ENCODE results near the gene PRPS1L1. TPM values are rescaled to one million over a fixed set of nuclear protein-coding genes. Genes with fewer than 3 reads are reported as not detected.

Gene PRPS1L1
- total and polyA plus RNA-seq, 2 of the 8 experiments (the other 6 are each of a cell fraction or from before 2014, with no cell fraction given) = not detected

GRCh38 chr7:17985473-17986239, 42.0 kb downstream of the PRPS1L1 start:
- no peak overlapping the region for H3K56ac ChIP-seq (replicated peaks; ENCODE audit: insufficient read length, low read depth, low read length)
- H3K36me3 ChIP-seq (ENCODE audit: control insufficient read depth in 2 of 4, insufficient read depth in 4 of 4, low read length in 3 of 4) = no peaks in the 10 kb centered on the region
- H3K4ac ChIP-seq (replicated peaks; ENCODE audit: insufficient read length, low read depth, low read length) = no peak overlapping the region
- TF ChIP-seq KDM4A (IDR thresholded peaks at IDR 0.05; ENCODE audit: low read depth, low read length, severe bottlenecking) (no peak), RAD21 (IDR thresholded peaks at IDR 0.05 in 1 of 2, conservative IDR thresholded peaks at IDR 0.05 in 1 of 2; ENCODE audit: low read depth in 2 of 2, low read length in 2 of 2) (peak; percentile 49 to 53), CTCF (IDR thresholded peaks at IDR 0.05; ENCODE audit: control extremely low read depth in 1 of 3, insufficient read depth in 1 of 3, low read depth in 1 of 3, low read length in 3 of 3) (peak; percentile 27 to 32 (median 32); a peak in 3 of 4 replicates), EGR1 (IDR thresholded peaks at IDR 0.05; ENCODE audit: borderline replicate concordance, low read depth, low read length) (no peak)
- no peaks in the 10 kb centered on the region for H3K79me1 ChIP-seq (ENCODE audit: low read depth, low read length)
- H3K23me2 ChIP-seq (ENCODE audit: low read depth, low read length) = no peaks in the 10 kb centered on the region
- H3K27me3 ChIP-seq (replicated peaks in 1 of 4; ENCODE audit: control insufficient read depth in 3 of 4, extremely low read depth in 1 of 4, insufficient read depth in 3 of 4, low read length in 3 of 4) = no peaks in the 10 kb centered on the region
- H2BK20ac ChIP-seq (ENCODE audit: low read length) = no peak overlapping the region
- H4K20me1 ChIP-seq (replicated peaks in 1 of 2; ENCODE audit: control insufficient read depth in 1 of 2, insufficient read depth in 2 of 2, low read length in 2 of 2) = no peaks in the 10 kb centered on the region
- H2BK120ac ChIP-seq (replicated peaks; ENCODE audit: low read depth, low read length) = no peak overlapping the region
- no peak for DNase-seq (ENCODE audit: low read depth in 1 of 2, low spot score in 2 of 2)
- ChIA-PET CTCF (ENCODE audit: partially characterized antibody) (interaction anchor here (0.6 to 12.3 kb wide), 11 partner anchors 8 to 335 kb away, joined by 3 to 149 read pairs (median 3); no protein-coding TSS in a partner anchor), POLR2A (ENCODE audit: partially characterized antibody) (no interaction called here)
- no peak overlapping the region for H2AFZ ChIP-seq (ENCODE audit: low read length)
- no peak for FAIRE-seq
- H3K9me3 ChIP-seq (ENCODE audit: insufficient read depth in 2 of 2, low read depth in 1 of 2, low read length in 1 of 2) = no peaks in the 10 kb centered on the region
- no peak overlapping the region for H2BK5ac ChIP-seq (ENCODE audit: low read depth, low read length)
- H2BK15ac ChIP-seq (ENCODE audit: low read length) = no peak overlapping the region
- H3K27ac ChIP-seq (ENCODE audit: low read depth, low read length) = no peak overlapping the region
- no peak overlapping the region for H4K5ac ChIP-seq (ENCODE audit: insufficient read length, low read depth, low read length)
- H3K4me2 ChIP-seq (ENCODE audit: insufficient read depth in 1 of 2, low read depth in 2 of 2, low read length in 2 of 2) = no peak overlapping the region
- H3K9ac ChIP-seq (replicated peaks in 1 of 4; ENCODE audit: extremely low read depth in 1 of 4, low read depth in 3 of 4, low read length in 3 of 4) = no peak overlapping the region
- H2BK12ac ChIP-seq (ENCODE audit: low read depth, low read length) = no peak overlapping the region
- H3K18ac ChIP-seq (ENCODE audit: extremely low read depth, low read length) = no peak overlapping the region
- no peak overlapping the region for H2AK5ac ChIP-seq (ENCODE audit: low read depth, low read length)
- no peak overlapping the region for H3K23ac ChIP-seq (ENCODE audit: insufficient read length)
- no peak overlapping the region for H4K91ac ChIP-seq (replicated peaks; ENCODE audit: insufficient read length, low read length)
- H3K14ac ChIP-seq (ENCODE audit: insufficient read length) = no peak overlapping the region
- H4K8ac ChIP-seq (ENCODE audit: extremely low read depth, insufficient read depth, low read length) = no peak overlapping the region
- 91% methylated on average over 6 of the region's 6 CpGs; no CpG with 5 or more reads in 1 of the 2 experiments for WGBS, 2 experiments (ENCODE audit: extremely low coverage in 1 of 2, insufficient coverage in 1 of 2, insufficient read length in 1 of 2, insufficient replicate concordance in 2 of 2, low coverage in 1 of 2, low lambda C conversion rate in 2 of 2, missing lambda C conversion rate in 1 of 2)
- no peaks in the 10 kb centered on the region for H3K79me2 ChIP-seq (ENCODE audit: control insufficient read depth in 1 of 2, insufficient read depth in 2 of 2, low read length in 2 of 2)
- H3K4me3 ChIP-seq (ENCODE audit: extremely low read depth in 1 of 4, insufficient read depth in 2 of 4, low read depth in 3 of 4, low read length in 4 of 4) = no peak overlapping the region
- no peaks in the 10 kb centered on the region for H3K4me1 ChIP-seq (replicated peaks in 1 of 4; ENCODE audit: control insufficient read depth in 3 of 4, insufficient read depth in 4 of 4, low read length in 3 of 4)
